ENCODE measurements around the gene UBE2D2.
A peak's percentile ranks its signal among the peaks of the same experiment; 100 is the strongest.

UBE2D2 gene

GRCh38 chr5:139635191-139635590, 74.1 kb downstream of the UBE2D2 start:
- Histone ChIP-seq H3K27ac (no peak overlapping the region), H3K4me3 (no peak overlapping the region), H3K9ac (ENCODE audit: insufficient read length) (no peak overlapping the region)

GRCh38 chr5:139635606-139636206, 74.6 kb downstream of the UBE2D2 start:
- no peak for DNase-seq (ENCODE audit: low read depth, low spot score)
- H3K9me3 ChIP-seq (ENCODE audit: low read depth, low read length): no peaks in the 10 kb centered on the region
- no peak overlapping the region for H3K4me3 ChIP-seq
- TF ChIP-seq POLR2AphosphoS5 (IDR thresholded peaks at IDR 0.05; ENCODE audit: borderline replicate concordance, low read depth, low read length) (no peak), FOXP2 (optimal IDR thresholded peaks at IDR 0.05; ENCODE audit: control extremely low read depth, extremely low read length, insufficient read depth) (no peak), EZH2 (IDR thresholded peaks at IDR 0.05) (no peak)
- no peak overlapping the region for H3K9ac ChIP-seq (ENCODE audit: insufficient read length)
- H3K27ac ChIP-seq: peak overlapping the region; percentile 57; the same call in 1 of the 2 replicates
- no peaks in the 10 kb centered on the region for H3K36me3 ChIP-seq (ENCODE audit: insufficient read depth, low read length)

More at GRCh38 chr5:139635191-139635590, 74.1 kb downstream of the UBE2D2 start:
- DNase-seq (ENCODE audit: low read depth, low spot score): no peak
- Histone ChIP-seq H3K9me3 (ENCODE audit: low read depth, low read length) (no peaks in the 10 kb centered on the region), H3K36me3 (ENCODE audit: insufficient read depth, low read length) (no peaks in the 10 kb centered on the region)
- TF ChIP-seq POLR2AphosphoS5 (IDR thresholded peaks at IDR 0.05; ENCODE audit: borderline replicate concordance, low read depth, low read length): no peak
- no peak for TF ChIP-seq EZH2 (IDR thresholded peaks at IDR 0.05)
- TF ChIP-seq FOXP2 (optimal IDR thresholded peaks at IDR 0.05; ENCODE audit: control extremely low read depth, extremely low read length, insufficient read depth): no peak

GRCh38 chr5:139636207-139636792, 75.2 kb downstream of the UBE2D2 start:
- DNase-seq (ENCODE audit: low read depth, low spot score): no peak
- TF ChIP-seq FOXP2 (optimal IDR thresholded peaks at IDR 0.05; ENCODE audit: control extremely low read depth, extremely low read length, insufficient read depth) (no peak), POLR2AphosphoS5 (IDR thresholded peaks at IDR 0.05; ENCODE audit: borderline replicate concordance, low read depth, low read length) (no peak), EZH2 (IDR thresholded peaks at IDR 0.05) (no peak)
- Histone ChIP-seq H3K4me3 (no peak overlapping the region), H3K9me3 (ENCODE audit: low read depth, low read length) (no peaks in the 10 kb centered on the region), H3K36me3 (ENCODE audit: insufficient read depth, low read length) (no peaks in the 10 kb centered on the region), H3K9ac (ENCODE audit: insufficient read length) (no peak overlapping the region), H3K27ac (peak overlapping the region; percentile 57; the same call in 1 of the 2 replicates)

- no peaks in the 10 kb centered on the region for H3K9me3 ChIP-seq (ENCODE audit: low read depth, low read length)
- no peak overlapping the region for H3K27ac ChIP-seq
- no peak overlapping the region for H3K4me3 ChIP-seq
- H3K36me3 ChIP-seq (ENCODE audit: insufficient read depth, low read length): no peaks in the 10 kb centered on the region
- no peak for TF ChIP-seq FOXP2 (optimal IDR thresholded peaks at IDR 0.05; ENCODE audit: control extremely low read depth, extremely low read length, insufficient read depth)
- no peak for TF ChIP-seq POLR2AphosphoS5 (IDR thresholded peaks at IDR 0.05; ENCODE audit: borderline replicate concordance, low read depth, low read length)
- TF ChIP-seq EZH2 (IDR thresholded peaks at IDR 0.05): no peak
- DNase-seq (ENCODE audit: low read depth, low spot score): no peak
- H3K9ac ChIP-seq (ENCODE audit: insufficient read length): no peak overlapping the region
Measured at GRCh38 chr5:139636975-139637408, 75.9 kb downstream of the UBE2D2 start.

GRCh38 chr5:139637438-139638089, 76.4 kb downstream of the UBE2D2 start:
- Histone ChIP-seq H3K27ac (no peak overlapping the region), H3K9me3 (ENCODE audit: low read depth, low read length) (no peaks in the 10 kb centered on the region), H3K4me3 (no peak overlapping the region), H3K36me3 (ENCODE audit: insufficient read depth, low read length) (no peaks in the 10 kb centered on the region), H3K9ac (ENCODE audit: insufficient read length) (no peak overlapping the region)
- peak; percentile 20; the same call in 1 of the 2 replicates for TF ChIP-seq POLR2AphosphoS5 (IDR thresholded peaks at IDR 0.05; ENCODE audit: borderline replicate concordance, low read depth, low read length)
- no peak for TF ChIP-seq FOXP2 (optimal IDR thresholded peaks at IDR 0.05; ENCODE audit: control extremely low read depth, extremely low read length, insufficient read depth)
- no peak for DNase-seq (ENCODE audit: low read depth, low spot score)

- Histone ChIP-seq H3K4me3 (no peak overlapping the region), H3K9me3 (ENCODE audit: low read depth, low read length) (no peaks in the 10 kb centered on the region), H3K27ac (no peak overlapping the region), H3K9ac (ENCODE audit: insufficient read length) (no peak overlapping the region), H3K36me3 (ENCODE audit: insufficient read depth, low read length) (no peaks in the 10 kb centered on the region)
- DNase-seq (ENCODE audit: low read depth, low spot score): no peak
- TF ChIP-seq FOXP2 (optimal IDR thresholded peaks at IDR 0.05; ENCODE audit: control extremely low read depth, extremely low read length, insufficient read depth): no peak
Measured at GRCh38 chr5:139638090-139638735, 77.1 kb downstream of the UBE2D2 start.

- no peak for TF ChIP-seq POLR2AphosphoS5 (IDR thresholded peaks at IDR 0.05; ENCODE audit: borderline replicate concordance, low read depth, low read length)
- TF ChIP-seq EZH2 (IDR thresholded peaks at IDR 0.05): no peak
- no peak for TF ChIP-seq FOXP2 (optimal IDR thresholded peaks at IDR 0.05; ENCODE audit: control extremely low read depth, extremely low read length, insufficient read depth)
- no peak overlapping the region for H3K27ac ChIP-seq
- H3K9ac ChIP-seq (ENCODE audit: insufficient read length): no peak overlapping the region
- H3K9me3 ChIP-seq (ENCODE audit: low read depth, low read length): no peaks in the 10 kb centered on the region
- DNase-seq (ENCODE audit: low read depth, low spot score): no peak
- H3K36me3 ChIP-seq (ENCODE audit: insufficient read depth, low read length): no peaks in the 10 kb centered on the region
- H3K4me3 ChIP-seq: no peak overlapping the region
Measured at GRCh38 chr5:139638736-139639618, 77.8 kb downstream of the UBE2D2 start.

All from SK-N-MC (cell line).